Karpas-422 (cell line): Measurements from ENCODE around the gene MEIS1. TPM values are rescaled to one million over a fixed set of nuclear protein-coding genes. Genes with fewer than 3 reads are reported as not detected.

ENCODE experiments used
- DNase-seq: peaks from one replicate; pipeline ENCODE4 v3.0.0-alpha.2; 2015
- H2AFZ ChIP-seq: fragments of 200-600 bp; sonication (generic); 2 replicates; pipeline ENCODE4 v1.6.1; 2014; ENCODE audit warnings: antibody characterized with exemption, low read length, mixed read lengths
- H3K27ac ChIP-seq: fragments of 200-600 bp; sonication (generic); 2 replicates; pipeline ENCODE4 v1.5.1; 2014; ENCODE audit warnings: mild to moderate bottlenecking, low read length, moderate library complexity
- H3K27me3 ChIP-seq: fragments of 200-600 bp; sonication (generic); 2 replicates; pipeline ENCODE4 v1.6.1; 2014; ENCODE audit warnings: low read length, mixed read lengths
- H3K36me3 ChIP-seq: fragments of 200-600 bp; sonication (generic); 2 replicates; pipeline ENCODE4 v1.6.1; 2014; ENCODE audit warnings: low read length, mixed read lengths; ENCODE audit not compliant: insufficient read depth
- H3K4me1 ChIP-seq: fragments of 200-600 bp; sonication (generic); 2 replicates; pipeline ENCODE4 v1.6.1; 2014; ENCODE audit warnings: mild to moderate bottlenecking, low read length, mixed read lengths
- H3K4me2 ChIP-seq: fragments of 200-600 bp; sonication (generic); 2 replicates; pipeline ENCODE4 v1.6.1; 2014; ENCODE audit warnings: low read length, low read depth, mild to moderate bottlenecking; ENCODE audit not compliant: poor library complexity, severe bottlenecking
- H3K4me3 ChIP-seq: fragments of 200-600 bp; sonication (generic); 2 replicates; pipeline ENCODE4 v1.5.1; 2014; ENCODE audit warnings: mild to moderate bottlenecking, antibody characterized with exemption, low read length, mixed read lengths
- H3K79me2 ChIP-seq: fragments of 200-600 bp; sonication (generic); 2 replicates; pipeline ENCODE4 v1.6.1; 2014; ENCODE audit warnings: mild to moderate bottlenecking, low read length, mixed read lengths
- H3K9ac ChIP-seq: fragments of 200-600 bp; sonication (generic); 2 replicates; pipeline ENCODE4 v1.6.0; 2014; ENCODE audit warnings: low read length
- H3K9me2 ChIP-seq: fragments of 200-600 bp; sonication (generic), shearing (Covaris generic); replicated peaks from 2 replicates; pipeline ENCODE4 v1.6.0; 2014; ENCODE audit warnings: mild to moderate bottlenecking, low read length, moderate library complexity; ENCODE audit not compliant: insufficient read depth
- H3K9me3 ChIP-seq: fragments of 300-700, 200-600 bp; sonication (generic); 2 replicates; pipeline ENCODE4 v1.6.1; 2014; ENCODE audit warnings: low read length, mixed read lengths
- H4K20me1 ChIP-seq: fragments of 200-600 bp; sonication (generic); 2 replicates; pipeline ENCODE4 v1.6.1; 2014; ENCODE audit warnings: mild to moderate bottlenecking, antibody characterized with exemption, low read length, low read depth; ENCODE audit not compliant: insufficient read depth
- total RNA-seq: library from RNA; depleted of rRNA; stranded (reverse); fragments of >200 nt; shearing (Covaris generic); gene quantifications from 2 replicates; pipeline ENCODE4 v1.2.3, GENCODE V29; 2014; ENCODE audit warnings: low replicate concordance

MEIS1 gene
- total RNA-seq, 1 experiment from 2014 or later: 32.5 TPM

GRCh38 chr2:66582987-66583880, 148.3 kb downstream of the MEIS1 start:
- H3K4me2 ChIP-seq: no peak overlapping the region
- H3K27ac ChIP-seq: no peak overlapping the region

GRCh38 chr2:66583881-66584280, 149.0 kb downstream of the MEIS1 start:
- Histone ChIP-seq H3K36me3 (no peaks in the 10 kb centered on the region), H3K9me2 (no peaks in the 10 kb centered on the region), H3K4me1 (peaks cover 1% of the 10 kb centered on the region), H2AFZ (no peak overlapping the region), H4K20me1 (no peaks in the 10 kb centered on the region), H3K4me2 (no peak overlapping the region), H3K27me3 (no peaks in the 10 kb centered on the region), H3K4me3 (no peak overlapping the region), H3K27ac (no peak overlapping the region), H3K9ac (no peak overlapping the region), H3K79me2 (no peaks in the 10 kb centered on the region), H3K9me3 (no peaks in the 10 kb centered on the region)
- DNase-seq: no peak

More at GRCh38 chr2:66582987-66583880, 148.3 kb downstream of the MEIS1 start:
- H3K27me3 ChIP-seq: no peaks in the 10 kb centered on the region
- H3K9me2 ChIP-seq: no peaks in the 10 kb centered on the region
- H3K9me3 ChIP-seq: no peaks in the 10 kb centered on the region
- H3K79me2 ChIP-seq: no peaks in the 10 kb centered on the region
- H3K36me3 ChIP-seq: no peaks in the 10 kb centered on the region
- H3K4me1 ChIP-seq: peaks cover 8% of the 10 kb centered on the region
- no peak overlapping the region for H3K4me3 ChIP-seq
- H3K9ac ChIP-seq: no peak overlapping the region
- no peak overlapping the region for H2AFZ ChIP-seq
- DNase-seq: no peak
- no peaks in the 10 kb centered on the region for H4K20me1 ChIP-seq

GRCh38 chr2:66585587-66585986, 150.7 kb downstream of the MEIS1 start:
- Histone ChIP-seq H3K79me2 (no peaks in the 10 kb centered on the region), H3K27me3 (no peaks in the 10 kb centered on the region), H3K27ac (no peak overlapping the region), H3K4me1 (no peaks in the 10 kb centered on the region; the same call in 1 of the 2 replicates), H3K36me3 (no peaks in the 10 kb centered on the region), H3K4me2 (no peak overlapping the region), H3K9me2 (no peaks in the 10 kb centered on the region), H3K9me3 (no peaks in the 10 kb centered on the region), H3K9ac (no peak overlapping the region), H4K20me1 (no peaks in the 10 kb centered on the region), H3K4me3 (no peak overlapping the region), H2AFZ (no peak overlapping the region)
- no peak for DNase-seq

- Histone ChIP-seq H4K20me1 (no peaks in the 10 kb centered on the region), H3K4me1 (no peaks in the 10 kb centered on the region), H3K79me2 (no peaks in the 10 kb centered on the region), H3K27ac (no peak overlapping the region), H3K9ac (no peak overlapping the region), H3K36me3 (no peaks in the 10 kb centered on the region), H3K4me3 (no peak overlapping the region), H3K27me3 (no peaks in the 10 kb centered on the region), H2AFZ (no peak overlapping the region), H3K4me2 (no peak overlapping the region), H3K9me2 (no peaks in the 10 kb centered on the region), H3K9me3 (no peaks in the 10 kb centered on the region)
- DNase-seq: peak; percentile 72
Observed at GRCh38 chr2:66587216-66587615, 152.3 kb downstream of the MEIS1 start.

- H3K36me3 ChIP-seq: no peaks in the 10 kb centered on the region
- H4K20me1 ChIP-seq: no peaks in the 10 kb centered on the region
- H3K4me3 ChIP-seq: no peak overlapping the region
- H3K9me2 ChIP-seq: no peaks in the 10 kb centered on the region
- no peaks in the 10 kb centered on the region for H3K9me3 ChIP-seq
- no peak overlapping the region for H3K27ac ChIP-seq
- H3K27me3 ChIP-seq: no peaks in the 10 kb centered on the region
- no peaks in the 10 kb centered on the region for H3K4me1 ChIP-seq
- no peak overlapping the region for H3K4me2 ChIP-seq
- no peak for DNase-seq
- H3K79me2 ChIP-seq: no peaks in the 10 kb centered on the region
- no peak overlapping the region for H3K9ac ChIP-seq
- no peak overlapping the region for H2AFZ ChIP-seq
Observed at GRCh38 chr2:66594001-66594400, 159.1 kb downstream of the MEIS1 start.

GRCh38 chr2:66595556-66595955, 160.6 kb downstream of the MEIS1 start:
- H3K4me3 ChIP-seq: no peak overlapping the region
- H3K9ac ChIP-seq: no peak overlapping the region
- no peak overlapping the region for H3K27ac ChIP-seq
- H4K20me1 ChIP-seq: no peaks in the 10 kb centered on the region
- no peaks in the 10 kb centered on the region for H3K36me3 ChIP-seq
- no peaks in the 10 kb centered on the region for H3K79me2 ChIP-seq
- no peak overlapping the region for H2AFZ ChIP-seq
- H3K4me1 ChIP-seq: no peaks in the 10 kb centered on the region
- no peaks in the 10 kb centered on the region for H3K9me3 ChIP-seq
- H3K9me2 ChIP-seq: no peaks in the 10 kb centered on the region
- DNase-seq: no peak
- no peak overlapping the region for H3K4me2 ChIP-seq
- no peaks in the 10 kb centered on the region for H3K27me3 ChIP-seq

- Histone ChIP-seq H3K4me1 (no peaks in the 10 kb centered on the region), H2AFZ (no peak overlapping the region), H3K79me2 (no peaks in the 10 kb centered on the region), H3K9me2 (no peaks in the 10 kb centered on the region), H3K4me2 (no peak overlapping the region), H3K36me3 (no peaks in the 10 kb centered on the region), H3K9ac (no peak overlapping the region), H4K20me1 (no peaks in the 10 kb centered on the region), H3K27me3 (no peaks in the 10 kb centered on the region), H3K9me3 (no peaks in the 10 kb centered on the region), H3K27ac (no peak overlapping the region), H3K4me3 (no peak overlapping the region)
- no peak for DNase-seq
Observed at GRCh38 chr2:66596256-66596655, 161.3 kb downstream of the MEIS1 start.

- no peaks in the 10 kb centered on the region for H3K4me1 ChIP-seq
- H4K20me1 ChIP-seq: no peaks in the 10 kb centered on the region
Observed at GRCh38 chr2:66601624-66602023, 166.7 kb downstream of the MEIS1 start.

More at GRCh38 chr2:66601624-66602023, 166.7 kb downstream of the MEIS1 start:
- H3K4me2 ChIP-seq: no peak overlapping the region
- H3K27me3 ChIP-seq: no peaks in the 10 kb centered on the region; the same call in 1 of the 2 replicates
- H3K79me2 ChIP-seq: no peaks in the 10 kb centered on the region
- H3K9me3 ChIP-seq: no peaks in the 10 kb centered on the region
- H3K36me3 ChIP-seq: no peaks in the 10 kb centered on the region
- H3K4me3 ChIP-seq: no peak overlapping the region
- no peak overlapping the region for H3K9ac ChIP-seq
- H2AFZ ChIP-seq: no peak overlapping the region
- no peaks in the 10 kb centered on the region for H3K9me2 ChIP-seq
- no peak for DNase-seq
- no peak overlapping the region for H3K27ac ChIP-seq
